Ramos (cell line): Measurements from ENCODE around the gene TRIM44.

Experiments
- in situ Hi-C: fragments of 300-500 bp; cut with MboI; formaldehyde crosslinking; loops from one replicate; pipeline ENCODE4 v1.14.3; 2022; ENCODE audit warnings: low sequenced_read_pairs; ENCODE audit not compliant: unreplicated experiment

The TRIM44 gene

GRCh38 chr11:35662649-35663407 is at the start of gene TRIM44:
TSS of gene TRIM44 (plus strand) at chr11:35662775. CDS start at chr11:35663112, 337 bp downstream.
- in situ Hi-C loops: no loop called here

DNA sequence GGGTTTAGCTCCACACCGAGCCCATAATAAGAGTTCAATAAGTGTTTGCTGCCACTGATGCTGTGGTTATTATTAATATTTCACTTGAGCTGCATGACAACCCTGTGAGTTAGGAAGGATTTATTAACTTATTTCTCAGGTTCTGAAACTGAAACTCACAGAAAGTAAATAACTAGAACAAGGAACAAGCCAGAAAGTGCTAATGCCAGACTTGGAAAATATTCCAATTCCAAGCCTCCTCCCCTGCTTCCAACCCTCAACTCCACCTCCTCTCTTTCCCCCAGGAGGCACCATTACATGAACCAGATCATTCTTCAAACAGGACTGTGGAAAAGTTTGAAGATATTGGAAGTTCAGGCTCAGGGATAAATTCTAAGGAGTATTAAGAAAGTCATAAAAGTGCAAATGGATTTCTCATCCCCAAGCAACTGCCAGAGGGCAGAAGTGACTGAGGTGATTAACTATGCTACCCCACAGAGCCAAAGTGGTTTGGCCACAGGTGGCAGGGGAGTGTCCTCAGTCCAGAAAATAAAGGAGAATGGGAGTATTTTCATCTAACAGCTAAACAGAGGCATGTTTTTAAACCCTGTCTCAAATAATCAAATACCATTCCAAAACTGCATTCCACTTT is 47.5 kb upstream of the TRIM44 start:
- in situ Hi-C loops: loop anchor here (10.0 kb wide), 1 partner anchor 650 kb away; no protein-coding TSS in a partner anchor

DNA sequence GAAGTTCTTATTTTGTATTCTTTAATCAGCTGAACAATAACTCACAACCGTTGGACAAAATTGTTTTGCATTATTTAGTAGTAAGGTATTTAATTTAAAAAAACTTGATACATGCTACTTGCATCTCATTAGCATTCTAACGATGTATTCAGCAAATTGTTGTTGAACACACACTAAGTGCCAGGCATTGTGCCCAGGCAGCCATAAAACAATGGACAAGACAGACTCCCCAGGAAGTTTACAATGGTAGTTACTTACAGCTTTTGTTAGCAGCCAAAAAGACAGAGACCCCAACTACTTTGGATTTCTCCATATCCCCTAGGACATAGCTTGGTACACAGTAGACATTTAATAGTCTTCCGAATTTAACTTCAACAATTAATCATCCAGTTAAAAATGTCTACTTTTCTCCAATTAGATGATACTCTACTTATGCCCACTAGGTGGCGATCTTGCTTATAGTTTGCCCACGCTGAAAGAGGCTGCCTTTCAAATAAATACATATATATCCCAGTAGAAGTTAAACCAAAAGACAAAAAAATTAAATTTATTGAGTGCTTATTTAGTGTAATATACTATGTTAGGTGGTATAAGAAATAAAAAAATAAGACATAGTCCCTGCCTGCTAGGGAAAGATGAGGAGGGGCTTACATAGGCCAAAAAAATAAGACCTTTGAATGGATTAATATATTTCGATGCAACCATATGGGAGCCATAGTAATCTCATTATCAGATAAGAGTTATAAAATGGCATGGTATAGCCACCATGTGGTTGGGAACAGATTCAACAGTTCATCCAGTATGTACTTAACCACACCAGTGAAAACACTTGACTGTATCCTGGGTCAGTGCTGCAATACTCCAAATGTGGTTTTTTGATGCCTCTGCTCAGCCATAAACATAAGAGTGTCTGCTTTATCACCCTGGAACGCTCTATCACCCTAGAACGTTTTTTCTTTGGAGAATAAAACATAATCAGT is 46.4 kb upstream of the TRIM44 start:
- in situ Hi-C loops: loop anchor here (10.0 kb wide), 1 partner anchor 649 kb away; no protein-coding TSS in a partner anchor

DNA sequence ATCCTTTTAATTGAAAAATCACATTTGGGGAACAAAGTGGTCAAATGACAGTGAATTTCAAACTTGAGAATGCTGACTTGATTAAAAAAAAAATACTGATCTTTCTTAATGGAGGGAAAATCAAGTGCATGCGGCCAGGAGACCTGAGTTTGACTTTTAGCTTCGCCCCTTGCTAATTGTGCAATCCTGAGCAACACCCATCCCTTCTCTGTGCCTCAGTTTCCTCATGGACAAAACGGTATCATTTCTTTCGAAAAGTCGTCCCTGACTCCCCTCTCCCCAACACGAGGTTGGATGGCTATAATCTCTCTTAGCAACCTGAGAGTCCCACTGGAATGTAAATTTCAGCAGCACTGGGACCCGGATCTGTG is 45.3 kb upstream of the TRIM44 start:
- in situ Hi-C loops: loop anchor here (10.0 kb wide), 1 partner anchor 648 kb away; no protein-coding TSS in a partner anchor

DNA sequence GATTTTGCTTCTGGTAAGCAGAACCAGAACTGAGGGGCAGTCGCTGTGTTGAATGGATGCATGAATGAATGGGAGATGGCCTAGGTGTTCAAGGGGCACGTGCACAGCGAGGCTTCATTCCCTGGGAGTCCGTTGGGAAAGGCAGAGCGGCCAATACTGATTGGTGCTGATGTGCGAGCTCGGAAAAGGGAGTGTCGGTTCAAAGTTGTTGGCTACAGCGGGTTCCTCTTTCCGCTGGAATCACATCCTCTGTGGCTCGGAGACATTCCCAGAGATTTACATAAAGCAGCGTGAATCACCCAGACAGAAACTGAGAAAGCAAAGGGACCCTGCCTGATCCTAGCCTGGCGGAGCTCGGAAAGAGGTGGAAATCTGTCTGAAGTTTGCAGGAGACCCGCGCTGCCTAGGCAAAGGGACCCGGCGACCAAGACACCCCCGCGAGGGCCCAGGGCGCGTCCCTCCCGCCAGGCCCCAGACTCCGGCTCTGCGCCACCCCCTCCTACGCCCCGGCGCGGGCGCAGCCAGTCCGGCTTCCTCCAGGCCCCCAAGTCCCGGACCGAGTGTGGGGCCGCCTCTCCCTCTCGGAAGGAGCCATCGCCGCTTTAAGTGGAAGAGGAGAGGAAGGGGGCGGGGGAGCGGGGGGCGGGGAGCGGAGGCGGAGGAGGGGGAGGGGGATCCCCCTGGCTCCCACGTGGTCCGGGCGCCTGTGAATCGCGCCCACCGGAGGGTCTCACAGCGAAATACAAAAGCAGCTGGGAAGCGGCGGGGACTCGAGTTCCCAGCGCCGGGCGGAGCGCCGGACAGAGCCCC is 44.7 kb upstream of the TRIM44 start, which contains the start of gene FJX1:
Gene FJX1 (plus strand): TSS at position 774 of the 810 bp plus-strand sequence. CDS start 177 bp downstream, outside the sequence.
- in situ Hi-C loops: loop anchor here (10.0 kb wide), 1 partner anchor 647 kb away; no protein-coding TSS in a partner anchor

DNA sequence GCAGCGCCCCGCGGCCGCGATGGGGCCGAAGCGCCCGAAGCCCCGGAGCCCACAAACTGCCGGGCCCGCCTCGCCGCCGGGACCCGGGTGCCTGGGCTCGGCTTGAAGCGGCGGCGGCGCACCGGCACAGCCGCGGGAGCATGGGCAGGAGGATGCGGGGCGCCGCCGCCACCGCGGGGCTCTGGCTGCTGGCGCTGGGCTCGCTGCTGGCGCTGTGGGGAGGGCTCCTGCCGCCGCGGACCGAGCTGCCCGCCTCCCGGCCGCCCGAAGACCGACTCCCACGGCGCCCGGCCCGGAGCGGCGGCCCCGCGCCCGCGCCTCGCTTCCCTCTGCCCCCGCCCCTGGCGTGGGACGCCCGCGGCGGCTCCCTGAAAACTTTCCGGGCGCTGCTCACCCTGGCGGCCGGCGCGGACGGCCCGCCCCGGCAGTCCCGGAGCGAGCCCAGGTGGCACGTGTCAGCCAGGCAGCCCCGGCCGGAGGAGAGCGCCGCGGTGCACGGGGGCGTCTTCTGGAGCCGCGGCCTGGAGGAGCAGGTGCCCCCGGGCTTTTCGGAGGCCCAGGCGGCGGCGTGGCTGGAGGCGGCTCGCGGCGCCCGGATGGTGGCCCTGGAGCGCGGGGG is 44.0 kb upstream of the TRIM44 start:
- in situ Hi-C loops: loop anchor here (10.0 kb wide), 1 partner anchor 646 kb away; no protein-coding TSS in a partner anchor

DNA sequence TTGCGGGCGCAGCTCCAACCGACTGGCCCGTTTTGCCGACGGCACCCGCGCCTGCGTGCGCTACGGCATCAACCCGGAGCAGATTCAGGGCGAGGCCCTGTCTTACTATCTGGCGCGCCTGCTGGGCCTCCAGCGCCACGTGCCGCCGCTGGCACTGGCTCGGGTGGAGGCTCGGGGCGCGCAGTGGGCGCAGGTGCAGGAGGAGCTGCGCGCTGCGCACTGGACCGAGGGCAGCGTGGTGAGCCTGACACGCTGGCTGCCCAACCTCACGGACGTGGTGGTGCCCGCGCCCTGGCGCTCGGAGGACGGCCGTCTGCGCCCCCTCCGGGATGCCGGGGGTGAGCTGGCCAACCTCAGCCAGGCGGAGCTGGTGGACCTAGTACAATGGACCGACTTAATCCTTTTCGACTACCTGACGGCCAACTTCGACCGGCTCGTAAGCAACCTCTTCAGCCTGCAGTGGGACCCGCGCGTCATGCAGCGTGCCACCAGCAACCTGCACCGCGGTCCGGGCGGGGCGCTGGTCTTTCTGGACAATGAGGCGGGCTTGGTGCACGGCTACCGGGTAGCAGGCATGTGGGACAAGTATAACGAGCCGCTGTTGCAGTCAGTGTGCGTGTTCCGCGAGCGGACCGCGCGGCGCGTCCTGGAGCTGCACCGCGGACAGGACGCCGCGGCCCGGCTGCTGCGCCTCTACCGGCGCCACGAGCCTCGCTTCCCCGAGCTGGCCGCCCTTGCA is 43.3 kb upstream of the TRIM44 start:
- in situ Hi-C loops: loop anchor here (10.0 kb wide), 1 partner anchor 646 kb away; no protein-coding TSS in a partner anchor

DNA sequence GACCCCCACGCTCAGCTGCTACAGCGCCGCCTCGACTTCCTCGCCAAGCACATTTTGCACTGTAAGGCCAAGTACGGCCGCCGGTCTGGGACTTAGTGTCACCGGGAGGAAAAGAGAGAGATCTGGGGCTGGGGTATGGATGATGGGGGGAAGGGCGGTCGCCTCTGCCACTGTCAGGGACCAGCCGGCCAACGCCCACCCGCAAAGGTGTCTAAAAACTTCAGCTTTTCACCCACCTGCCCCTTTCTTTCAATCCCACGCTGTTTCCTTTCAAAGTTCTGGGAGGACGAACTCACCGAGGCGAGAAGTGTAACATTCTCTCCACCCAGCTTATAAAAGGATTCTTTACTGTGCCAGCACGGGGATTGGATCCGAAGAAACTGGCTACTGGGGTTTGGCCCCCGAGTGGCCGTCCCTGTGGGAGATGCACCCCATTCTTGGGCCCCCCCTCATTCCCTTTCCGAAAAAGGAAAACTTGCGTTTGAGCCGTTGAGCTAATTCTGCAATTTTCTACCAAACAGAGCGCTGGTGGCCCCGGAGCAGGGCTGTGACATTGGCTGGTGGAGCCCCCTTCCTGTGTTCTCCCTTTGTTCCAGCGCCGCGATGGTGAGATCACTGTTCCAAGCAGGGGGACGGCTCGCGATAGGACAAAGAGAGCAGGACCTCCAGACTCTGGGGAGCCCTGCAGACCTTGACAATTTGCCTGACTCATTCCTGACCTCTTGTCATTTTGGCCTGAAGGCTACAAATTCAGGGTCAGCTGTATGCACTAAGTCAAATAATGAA is 42.5 kb upstream of the TRIM44 start:
- in situ Hi-C loops: loop anchor here (10.0 kb wide), 1 partner anchor 645 kb away; no protein-coding TSS in a partner anchor

DNA sequence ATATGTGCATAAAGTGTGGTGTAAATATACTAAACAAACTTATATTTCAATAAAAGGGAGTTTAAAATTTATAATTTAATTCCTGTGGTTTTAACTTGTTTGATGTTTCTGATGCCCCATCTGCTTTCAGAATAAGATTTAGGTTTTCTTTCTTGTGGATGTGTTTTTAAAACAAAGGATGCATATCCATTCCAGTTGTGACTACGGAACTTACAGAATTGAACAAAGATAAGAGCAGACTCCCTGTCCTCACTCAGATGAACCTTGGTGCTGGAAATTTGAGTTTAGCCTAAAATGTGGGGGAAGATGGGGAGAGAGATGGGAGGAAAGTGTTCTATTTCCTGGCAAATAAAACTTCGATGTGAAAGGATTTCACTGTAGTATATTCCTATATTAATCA is 41.8 kb upstream of the TRIM44 start:
- in situ Hi-C loops: no loop called here

DNA sequence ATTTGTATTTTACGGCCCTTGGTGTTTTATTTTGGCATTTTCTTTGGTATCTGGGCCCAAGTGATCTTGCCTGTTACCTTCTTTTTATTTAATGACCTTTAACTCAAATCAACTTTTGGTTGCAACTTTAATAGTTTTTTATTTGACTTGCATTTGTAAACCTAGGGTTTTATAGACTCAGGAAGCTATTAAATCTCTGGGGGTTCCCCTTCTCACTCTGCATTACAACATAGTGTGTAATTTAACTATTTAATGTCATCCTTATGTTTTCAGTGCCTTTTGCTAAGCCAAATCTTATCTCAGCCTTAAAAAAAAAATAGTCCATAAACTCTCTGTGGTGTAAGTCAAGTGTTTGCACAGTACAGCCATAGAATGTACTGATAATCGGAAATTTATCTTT is 41.0 kb upstream of the TRIM44 start:
- in situ Hi-C loops: no loop called here

DNA sequence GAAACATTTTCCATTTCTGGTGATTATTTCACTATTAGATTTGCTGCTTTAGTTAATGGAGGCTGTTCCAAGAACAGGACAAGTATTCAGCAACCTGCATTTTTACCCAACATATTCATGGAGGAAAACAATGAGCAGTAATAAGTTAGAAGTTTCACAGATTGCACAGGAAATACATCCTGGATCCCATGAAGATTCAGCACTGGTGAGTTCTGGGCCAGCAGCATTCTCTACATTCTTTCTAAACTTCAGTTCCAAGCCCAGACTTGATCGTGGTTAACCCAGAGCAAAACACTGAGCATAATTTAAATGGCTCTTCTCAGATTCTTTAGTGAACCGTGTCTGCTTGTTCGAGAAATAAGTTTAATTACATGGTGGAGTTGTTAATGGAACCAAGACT is 40.5 kb upstream of the TRIM44 start:
- in situ Hi-C loops: no loop called here

- in situ Hi-C loops: no loop called here
Observed at GRCh38 chr11:35623621-35624168, 38.9 kb upstream of the TRIM44 start.

GRCh38 chr11:35624316-35624715 is 38.3 kb upstream of the TRIM44 start:
- in situ Hi-C loops: no loop called here

DNA sequence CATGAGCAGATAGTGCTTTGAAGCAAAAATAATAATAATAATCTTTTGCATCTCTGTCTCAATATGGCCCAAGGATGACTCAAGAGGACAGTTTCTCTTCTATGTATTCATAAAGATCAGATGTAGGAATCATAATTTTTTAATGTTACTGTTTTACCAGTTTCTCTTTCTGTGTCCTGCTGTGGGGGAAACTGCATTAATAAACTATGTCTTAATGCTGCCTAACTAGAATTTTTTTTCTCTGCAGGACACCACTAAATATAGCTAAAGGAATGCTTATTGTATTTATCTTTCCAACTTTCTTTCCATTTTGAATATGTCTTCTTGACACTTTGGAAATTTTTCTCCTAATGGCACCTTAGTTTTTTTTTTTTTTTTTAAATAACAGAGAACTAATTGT is 37.8 kb upstream of the TRIM44 start:
- in situ Hi-C loops: no loop called here

DNA sequence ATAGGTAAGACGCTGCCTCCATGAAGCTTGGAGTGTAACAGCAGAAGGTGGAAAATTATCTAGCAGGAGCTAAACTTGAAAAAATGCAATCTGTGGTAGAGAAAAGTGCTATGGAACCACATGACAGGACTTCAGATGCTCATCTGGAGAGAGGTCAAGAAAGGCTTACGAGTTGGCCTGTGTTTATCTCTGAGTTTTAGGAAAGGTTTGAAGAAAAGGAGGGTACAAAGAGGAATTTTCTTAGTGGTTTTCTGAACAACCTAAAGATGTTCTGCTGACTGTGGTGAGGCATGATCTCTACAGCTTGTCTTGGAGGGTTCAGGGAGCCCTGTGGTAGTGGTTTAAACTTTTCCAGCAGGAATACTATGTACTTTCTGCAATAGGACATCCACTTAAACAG is 36.1 kb upstream of the TRIM44 start:
- in situ Hi-C loops: no loop called here

- in situ Hi-C loops: no loop called here
Observed at GRCh38 chr11:35629511-35629910, 33.1 kb upstream of the TRIM44 start.

DNA sequence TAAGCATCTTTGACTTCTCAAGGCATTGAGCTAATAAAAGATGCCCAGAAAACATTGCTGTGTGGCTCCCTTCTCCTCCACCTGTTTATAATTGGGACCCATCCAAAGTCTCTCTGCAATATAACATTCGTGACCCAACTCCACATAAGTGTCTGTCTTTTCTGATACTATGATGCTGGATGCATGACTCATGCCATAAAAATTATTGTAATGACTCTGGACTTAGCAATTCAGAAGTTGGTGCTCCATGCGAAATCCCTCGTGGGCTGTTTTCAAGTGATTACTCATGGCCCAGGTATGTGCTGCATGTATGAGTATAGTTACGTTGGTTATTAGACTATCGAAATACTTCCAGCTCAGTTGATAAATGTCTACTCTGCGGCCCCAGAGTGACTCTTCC is 32.7 kb upstream of the TRIM44 start:
- in situ Hi-C loops: no loop called here
